Suprapubic skin (tissue), 4 donors: ENCODE results near the gene ATF6.

Source experiments
- EP300 ChIP-seq: sonication (generic); formaldehyde crosslinking; IDR thresholded peaks from one replicate; pipeline ENCODE4 v1.6.1; 2017; ENCODE audit warnings: antibody characterized with exemption
- POLR2A ChIP-seq, 2 donors: fragments of 450-650 bp; IDR thresholded peaks; one replicate each; pipeline ENCODE4 v1.6.1; 2017; ENCODE audit warnings: antibody characterized with exemption in 2 of 2, mild to moderate bottlenecking in 2 of 2, moderate library complexity in 2 of 2
- POLR2AphosphoS5 ChIP-seq, 3 donors: sonication (generic); formaldehyde crosslinking; IDR thresholded peaks; one replicate each; pipeline ENCODE4 v1.6.1; 2017; ENCODE audit warnings: antibody characterized with exemption in 3 of 3
- TF ChIP-seq, protein P1 (sequence below), 2 donors: fragments of 200-600 bp in 1 of 2; fragments of 450-650 bp in 1 of 2; sonication (generic) in 1 of 2; IDR thresholded peaks; one replicate each; pipeline ENCODE4 v1.5.1; 2016 to 2019; ENCODE audit warnings: antibody characterized with exemption in 2 of 2, mild to moderate bottlenecking in 1 of 2, moderate library complexity in 1 of 2

GRCh38 chr1:161735837-161736236, 30.3 kb upstream of the ATF6 start:
- TF ChIP-seq, protein P1, sequence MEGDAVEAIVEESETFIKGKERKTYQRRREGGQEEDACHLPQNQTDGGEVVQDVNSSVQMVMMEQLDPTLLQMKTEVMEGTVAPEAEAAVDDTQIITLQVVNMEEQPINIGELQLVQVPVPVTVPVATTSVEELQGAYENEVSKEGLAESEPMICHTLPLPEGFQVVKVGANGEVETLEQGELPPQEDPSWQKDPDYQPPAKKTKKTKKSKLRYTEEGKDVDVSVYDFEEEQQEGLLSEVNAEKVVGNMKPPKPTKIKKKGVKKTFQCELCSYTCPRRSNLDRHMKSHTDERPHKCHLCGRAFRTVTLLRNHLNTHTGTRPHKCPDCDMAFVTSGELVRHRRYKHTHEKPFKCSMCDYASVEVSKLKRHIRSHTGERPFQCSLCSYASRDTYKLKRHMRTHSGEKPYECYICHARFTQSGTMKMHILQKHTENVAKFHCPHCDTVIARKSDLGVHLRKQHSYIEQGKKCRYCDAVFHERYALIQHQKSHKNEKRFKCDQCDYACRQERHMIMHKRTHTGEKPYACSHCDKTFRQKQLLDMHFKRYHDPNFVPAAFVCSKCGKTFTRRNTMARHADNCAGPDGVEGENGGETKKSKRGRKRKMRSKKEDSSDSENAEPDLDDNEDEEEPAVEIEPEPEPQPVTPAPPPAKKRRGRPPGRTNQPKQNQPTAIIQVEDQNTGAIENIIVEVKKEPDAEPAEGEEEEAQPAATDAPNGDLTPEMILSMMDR (IDR thresholded peaks at IDR 0.05), result no peak
- TF ChIP-seq POLR2A (IDR thresholded peaks at IDR 0.05) (no peak), POLR2AphosphoS5 (IDR thresholded peaks at IDR 0.05) (no peak), EP300 (no peak)
